Heart left ventricle (tissue), 16 donors: Measurements from ENCODE around the gene ANXA11. TPM values are rescaled to one million over a fixed set of nuclear protein-coding genes. Genes with fewer than 3 reads are reported as not detected.
A peak's percentile ranks its signal among the peaks of the same experiment; 100 is the strongest.

ENCODE experiments used
- ATAC-seq, 4 donors: fragments of 200-7000 bp; cut with Tn5 transposase; one replicate each; pipeline ENCODE4 v1.9.1; 2020 to 2022; ENCODE audit warnings: moderate library complexity in 4 of 4, mild to moderate bottlenecking in 3 of 4, moderate number of reproducible peaks in 1 of 4
- DNase-seq, 5 donors: peaks; one replicate each; pipeline ENCODE4 v3.0.0-alpha.2; 2020
- H3K27ac ChIP-seq, 12 donors: fragments of 200-600 bp; sonication (generic) in 4 of 12; one replicate each; pipeline versions ENCODE4 v1.5.0 to v1.8.0; 2016 to 2022; ENCODE audit warnings: mild to moderate bottlenecking in 2 of 12
- H3K27me3 ChIP-seq, 9 donors: fragments of 200-600 bp; sonication (generic) in 2 of 9; one replicate each; pipeline versions ENCODE4 v1.5.1 to v1.8.0; 2016 to 2022; ENCODE audit warnings: mild to moderate bottlenecking in 3 of 9
- H3K36me3 ChIP-seq, 9 donors: fragments of 200-600 bp; sonication (generic) in 2 of 9; one replicate each; pipeline versions ENCODE4 v1.5.0 to v1.8.0; 2018 to 2022; ENCODE audit warnings: mild to moderate bottlenecking in 2 of 9
- H3K4me1 ChIP-seq, 12 donors: fragments of 200-600 bp; sonication (generic) in 4 of 12; one replicate each; pipeline versions ENCODE4 v1.5.0 to v1.8.0; 2016 to 2022; ENCODE audit warnings: mild to moderate bottlenecking in 3 of 12
- H3K4me3 ChIP-seq, 12 donors: fragments of 200-600 bp; sonication (generic) in 4 of 12; one replicate each; pipeline versions ENCODE4 v1.5.0 to v1.8.0; 2017 to 2022; ENCODE audit warnings: mild to moderate bottlenecking in 9 of 12, moderate library complexity in 4 of 12
- H3K9me3 ChIP-seq, 12 donors: fragments of 200-600 bp; sonication (generic) in 4 of 12; one replicate each; pipeline versions ENCODE4 v1.5.0 to v1.8.0; 2016 to 2022; ENCODE audit warnings: mild to moderate bottlenecking in 1 of 12
- POLR2A ChIP-seq, 2 donors: fragments of 450-650 bp; IDR thresholded peaks; one replicate each; pipeline ENCODE4 v1.6.1; 2017; ENCODE audit warnings: antibody characterized with exemption in 2 of 2, mild to moderate bottlenecking in 2 of 2, moderate library complexity in 2 of 2
- WGBS, 4 donors: extraction: QIAGEN DNeasy Blood & Tissue Kit in 2 of 4; methylation state at CpG; one replicate each; pipeline versions ENCODE4 v1.1.5 to v1.1.7; 2013 to 2018; 5-methylcytosine and 5-hydroxymethylcytosine counted together
- intact Hi-C, 10 donors: fragments of 100-400 bp; cut with DNase I; formaldehyde crosslinking; loops; one replicate each; pipeline versions ENCODE4 v1.11.1 to v1.14.2; 2022
- polyA plus RNA-seq, 2 donors: library from polyadenylated mRNA; stranded (reverse); fragments of 200-250 nt; gene quantifications; one replicate each; pipeline ENCODE4 v1.2.3, GENCODE V29; 2013
- total RNA-seq, 9 donors: library from RNA; depleted of rRNA in 2 of 9; stranded (reverse); fragments of >200 nt in 2 of 9; fragmentation: NEBNext Ultra II Directional in 3 of 9; extraction: Animal tissue kit (Norgen Biotek cat#: 25700) in 3 of 9; gene quantifications; one replicate each; pipeline versions ENCODE4 v1.1.0 to v1.2.4, GENCODE V29; 2016 to 2023
- TF ChIP-seq, protein P1 (sequence below), 12 donors: fragments of 200-600 bp; sonication (generic) in 4 of 12; IDR thresholded peaks; one replicate each; pipeline versions ENCODE4 v1.5.0 to v1.8.0; 2018 to 2022; ENCODE audit warnings: antibody characterized with exemption in 12 of 12, mild to moderate bottlenecking in 5 of 12
- donor health status: ischemic (EF 13 %, LVEDD 7.1; RV severe dilation, severe dysfunction).
- donor health status: healthy with polysubstance abuse.
- donor health status: DM: no; HTN: yes; CAD: no.
- donor health status: DM: no; HTN: no; CAD: no.
- donor health status: ischemic (EF 25% LVEDD 6.9; RV normal size, moderate dysfunction).
- donor health status: ischemic (EF 25% LVEDD 5.7; RV mildly dilated, moderate dysfunction).
- donor health status: healthy.
- donor health status: DM: yes; HTN: yes; CAD: no.
- donor health status: ischemic (EF 35%, LVEDD 5.7; RV mildly dilated, moderate dysfunction).
- donor health status: nonischemic (EF 11% LVEDD 7.7; RV severe dilation, severe dysfunction).
- donor health status: DM: yes; HTN: yes; CAD: no.
- donor health status: PGD.
- donor health status: ischemic (EF 29% LVEDD 5.4; RV normal size, mild dysfunction).
- donor health status: nonischemic (EF 23%, LVEDD 6.1; RV moderate dilation, normal function).

ANXA11 gene
- total and polyA plus RNA-seq, 11 donors, result 152 to 487 (median 368) TPM

DNA sequence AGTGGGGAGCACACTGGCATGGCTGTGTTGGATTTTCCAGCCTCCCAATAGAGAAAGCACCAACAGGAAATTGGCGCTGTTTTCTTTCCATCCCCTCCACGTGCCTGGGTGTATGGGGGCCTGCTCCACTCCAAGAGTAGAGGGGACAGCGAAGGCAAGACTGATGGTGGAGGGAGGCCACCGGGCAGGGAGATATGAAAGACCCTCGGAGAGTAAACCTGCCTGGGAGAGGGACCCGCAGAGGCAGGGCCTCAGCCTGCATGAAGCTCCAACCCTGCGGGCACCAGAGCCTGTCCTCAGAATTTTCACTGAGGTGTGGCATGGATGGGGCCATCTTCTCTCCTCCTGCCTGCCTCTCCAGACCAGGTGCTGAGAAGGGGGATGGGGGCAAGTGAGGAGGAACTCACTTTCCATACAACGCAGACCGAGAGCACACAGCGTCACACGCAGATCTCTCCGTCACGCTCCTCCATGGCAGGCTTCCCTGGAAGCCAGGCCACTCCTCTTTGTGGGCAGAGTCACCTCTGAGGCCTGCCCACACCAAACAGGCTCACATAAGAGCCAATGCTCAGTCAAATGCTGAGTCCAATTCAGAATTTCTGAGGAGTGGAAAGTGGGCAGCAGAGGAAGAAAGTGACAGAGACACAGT lies 18.8 kb downstream of the ANXA11 start:
- H3K4me1 ChIP-seq, result peaks cover 9 to 97% (median 87%) of the 10 kb centered on the region in 12 donors
- H3K27ac ChIP-seq, result peak overlapping the region; percentile 28 to 93 (median 80)
- H3K27me3 ChIP-seq, result no peaks in the 10 kb centered on the region
- ATAC-seq (peak; percentile 72 to 89 (median 84)), DNase-seq (peak in 4 of 5 donors; percentile 53 to 81 (median 68))
- H3K36me3 ChIP-seq, result peaks cover 0 to 6% (median 0%) of the 10 kb centered on the region in 9 donors
- 51 to 64% (median 63%) methylated on average over 13 of the region's 13 CpGs for WGBS, 4 donors
- no peak overlapping the region for H3K4me3 ChIP-seq
- intact Hi-C loops, result no loop called here
- no peaks in the 10 kb centered on the region for H3K9me3 ChIP-seq
- no peak for TF ChIP-seq POLR2A (IDR thresholded peaks at IDR 0.05)
- TF ChIP-seq, protein P1, sequence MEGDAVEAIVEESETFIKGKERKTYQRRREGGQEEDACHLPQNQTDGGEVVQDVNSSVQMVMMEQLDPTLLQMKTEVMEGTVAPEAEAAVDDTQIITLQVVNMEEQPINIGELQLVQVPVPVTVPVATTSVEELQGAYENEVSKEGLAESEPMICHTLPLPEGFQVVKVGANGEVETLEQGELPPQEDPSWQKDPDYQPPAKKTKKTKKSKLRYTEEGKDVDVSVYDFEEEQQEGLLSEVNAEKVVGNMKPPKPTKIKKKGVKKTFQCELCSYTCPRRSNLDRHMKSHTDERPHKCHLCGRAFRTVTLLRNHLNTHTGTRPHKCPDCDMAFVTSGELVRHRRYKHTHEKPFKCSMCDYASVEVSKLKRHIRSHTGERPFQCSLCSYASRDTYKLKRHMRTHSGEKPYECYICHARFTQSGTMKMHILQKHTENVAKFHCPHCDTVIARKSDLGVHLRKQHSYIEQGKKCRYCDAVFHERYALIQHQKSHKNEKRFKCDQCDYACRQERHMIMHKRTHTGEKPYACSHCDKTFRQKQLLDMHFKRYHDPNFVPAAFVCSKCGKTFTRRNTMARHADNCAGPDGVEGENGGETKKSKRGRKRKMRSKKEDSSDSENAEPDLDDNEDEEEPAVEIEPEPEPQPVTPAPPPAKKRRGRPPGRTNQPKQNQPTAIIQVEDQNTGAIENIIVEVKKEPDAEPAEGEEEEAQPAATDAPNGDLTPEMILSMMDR (IDR thresholded peaks at IDR 0.05), result no peak

DNA sequence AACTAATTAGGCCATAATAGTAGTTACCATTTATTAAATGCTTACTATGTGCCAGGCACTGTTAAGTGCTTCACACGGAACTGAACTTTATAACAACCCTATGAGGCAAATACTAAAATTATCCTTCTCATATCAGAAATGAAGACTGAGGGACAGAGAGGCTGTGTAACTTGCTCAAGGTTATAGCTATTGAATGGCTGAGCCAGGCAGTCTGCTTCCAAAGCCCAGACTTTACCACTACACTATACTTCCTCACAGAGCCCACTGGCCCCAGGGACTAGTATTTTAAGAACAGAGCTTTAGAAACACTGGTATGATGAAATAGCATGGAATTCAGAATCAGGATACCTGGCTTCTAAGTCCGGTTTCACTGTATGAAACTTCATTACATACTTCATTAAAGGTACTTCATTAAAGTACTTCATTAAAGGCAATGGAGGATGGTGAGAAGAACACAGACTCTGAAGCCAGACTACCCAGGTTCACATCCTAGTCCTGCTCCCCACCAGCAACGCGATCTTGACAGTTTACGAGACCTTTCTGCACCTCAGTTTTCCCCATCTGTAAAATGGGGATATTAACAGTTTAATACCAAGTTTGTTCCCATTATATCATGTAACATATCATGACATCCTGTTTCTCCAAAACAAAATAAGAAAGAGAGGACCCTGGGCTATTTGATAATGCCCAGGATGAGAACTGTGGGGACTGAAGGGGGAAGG lies 19.6 kb downstream of the ANXA11 start:
- Histone ChIP-seq H3K4me1 (peaks cover 9 to 94% (median 81%) of the 10 kb centered on the region in 12 donors), H3K36me3 (peaks cover 0 to 13% (median 0%) of the 10 kb centered on the region in 9 donors), H3K4me3 (no peak overlapping the region), H3K27ac (peak overlapping the region; percentile 28 to 93 (median 80)), H3K9me3 (no peaks in the 10 kb centered on the region), H3K27me3 (no peaks in the 10 kb centered on the region)
- TF ChIP-seq POLR2A (IDR thresholded peaks at IDR 0.05), result no peak
- TF ChIP-seq, protein P1 (IDR thresholded peaks at IDR 0.05), result no peak
- peak; percentile 65 to 82 (median 75) for ATAC-seq
- whole genome bisulfite sequencing, 4 donors, result 69 to 79% (median 72%) methylated on average over 5 of the region's 5 CpGs
- intact Hi-C loops, result loop anchor here in 1 of 10 donors (2.0 kb wide), 1 partner anchor 13 kb away; no protein-coding TSS in a partner anchor
- DNase-seq, result no peak

DNA sequence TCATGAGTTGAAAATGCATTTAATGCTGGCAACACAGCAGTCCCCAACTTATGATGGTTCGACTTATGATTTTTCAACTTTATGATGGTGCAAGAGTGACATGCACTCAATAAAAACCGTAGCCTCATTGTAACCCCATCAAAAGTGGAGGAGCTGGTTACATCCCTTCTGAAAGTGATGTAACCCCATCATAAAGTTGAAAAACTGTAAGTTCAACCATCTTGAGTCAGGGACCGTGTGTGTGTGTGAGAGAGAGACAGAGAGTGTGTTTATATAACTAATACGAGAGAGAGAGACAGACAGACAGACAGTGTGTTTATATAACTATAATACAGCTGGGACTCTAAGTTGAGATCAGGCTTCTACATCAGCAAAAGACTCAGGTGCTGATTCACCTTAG lies 21.0 kb downstream of the ANXA11 start:
- no peak for DNase-seq
- TF ChIP-seq POLR2A (IDR thresholded peaks at IDR 0.05), result no peak
- TF ChIP-seq, protein P1 (IDR thresholded peaks at IDR 0.05), result no peak
- intact Hi-C loops, result loop anchor here in 1 of 10 donors (2.0 kb wide), 1 partner anchor 15 kb away; no protein-coding TSS in a partner anchor
- peaks cover 15 to 99% (median 87%) of the 10 kb centered on the region in 12 donors for H3K4me1 ChIP-seq
- H3K4me3 ChIP-seq, result no peak overlapping the region
- H3K9me3 ChIP-seq, result no peaks in the 10 kb centered on the region
- peak overlapping the region in 10 of 12 donors; percentile 11 to 93 (median 82) for H3K27ac ChIP-seq
- no peak for ATAC-seq
- WGBS, 4 donors, result 61 to 84% (median 71%) methylated on average over 4 of the region's 4 CpGs
- H3K27me3 ChIP-seq, result no peaks in the 10 kb centered on the region
- peaks cover 0 to 28% (median 0%) of the 10 kb centered on the region in 9 donors for H3K36me3 ChIP-seq

DNA sequence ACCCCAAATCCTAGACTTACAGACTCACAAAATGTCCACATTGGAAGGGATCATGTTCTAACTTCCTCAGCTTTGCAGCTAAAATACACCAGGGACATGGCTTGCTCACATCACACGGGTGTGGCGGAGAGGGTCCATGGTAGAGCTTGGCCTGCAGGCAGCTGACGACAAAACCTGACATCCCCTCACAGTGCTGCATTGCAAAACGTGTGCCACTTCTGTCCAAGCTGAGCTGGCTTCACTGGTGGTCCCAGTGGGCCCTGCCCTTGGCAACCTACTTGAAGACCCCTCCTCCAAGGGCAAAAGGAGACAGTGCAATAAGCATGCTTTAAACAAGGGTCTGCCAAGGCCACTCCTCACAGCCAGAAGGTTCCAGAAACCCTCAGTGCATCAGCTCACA lies 21.9 kb downstream of the ANXA11 start:
- TF ChIP-seq POLR2A (IDR thresholded peaks at IDR 0.05), result no peak
- TF ChIP-seq, protein P1 (IDR thresholded peaks at IDR 0.05), result no peak
- 57 to 70% (median 58%) methylated on average over 3 to 4 of the region's 4 CpGs for WGBS, 4 donors
- Histone ChIP-seq H3K36me3 (peaks cover 0 to 29% (median 0%) of the 10 kb centered on the region in 9 donors), H3K4me3 (no peak overlapping the region), H3K9me3 (no peaks in the 10 kb centered on the region), H3K27me3 (no peaks in the 10 kb centered on the region), H3K27ac (peak overlapping the region in 10 of 12 donors; percentile 5 to 93 (median 38)), H3K4me1 (peaks cover 11 to 99% (median 87%) of the 10 kb centered on the region in 12 donors)
- no peak for ATAC-seq
- DNase-seq, result no peak
- intact Hi-C loops, result no loop called here
